GM12878 (cell line): ENCODE data around the gene MYH7. TPM values are rescaled to one million over a fixed set of nuclear protein-coding genes. Genes with fewer than 3 reads are reported as not detected.
A peak's percentile ranks its signal among the peaks of the same experiment; 100 is the strongest.

Source experiments
- BRCA1 ChIP-seq: IDR thresholded peaks from 2 replicates; pipeline ENCODE4 v1.6.1; 2011; ENCODE audit warnings: low read depth, low read length, improper control_type of control experiment
- CREM ChIP-seq: IDR thresholded peaks from 2 replicates; pipeline ENCODE4 v1.6.1; 2014; ENCODE audit warnings: antibody characterized with exemption, low read depth
- ELK1 ChIP-seq: IDR thresholded peaks from 2 replicates; pipeline ENCODE4 v1.6.1; 2012; ENCODE audit warnings: low read depth, low read length, improper control_type of control experiment
- GATAD2B ChIP-seq: fragments of 450-650 bp; conservative IDR thresholded peaks from 2 replicates; pipeline ENCODE4 v1.6.1; 2017; ENCODE audit warnings: low read depth, mild to moderate bottlenecking, moderate library complexity
- HDGF ChIP-seq: fragments of 450-650 bp; IDR thresholded peaks from 2 replicates; pipeline ENCODE4 v1.6.1; 2016; ENCODE audit warnings: antibody characterized with exemption
- IRF4 ChIP-seq: IDR thresholded peaks from 2 replicates; pipeline ENCODE4 v1.6.1; 2011; ENCODE audit warnings: low read depth, low read length
- MEF2B ChIP-seq: fragments of 450-650 bp; IDR thresholded peaks from 2 replicates; pipeline ENCODE4 v1.6.1; 2018; ENCODE audit warnings: mild to moderate bottlenecking, moderate library complexity; ENCODE audit not compliant: partially characterized antibody, poor library complexity, severe bottlenecking
- MLLT1 ChIP-seq: fragments of 450-650 bp; IDR thresholded peaks from 2 replicates; pipeline ENCODE4 v1.6.1; 2016; ENCODE audit warnings: mild to moderate bottlenecking
- MTA3 ChIP-seq: IDR thresholded peaks from 2 replicates; pipeline ENCODE4 v1.6.1; 2012; ENCODE audit warnings: low read length, inconsistent platforms, borderline replicate concordance
- MYB ChIP-seq: fragments of 150-350 bp; IDR thresholded peaks from 2 replicates; pipeline ENCODE4 v1.6.1; 2014; ENCODE audit warnings: mild to moderate bottlenecking, low read depth, low read length, borderline replicate concordance
- MYC ChIP-seq: IDR thresholded peaks from 2 replicates; pipeline ENCODE4 v1.6.1; 2011; ENCODE audit warnings: mild to moderate bottlenecking, low read length, moderate library complexity, inconsistent platforms; ENCODE audit not compliant: insufficient read depth, insufficient replicate concordance, insufficient read length, severe bottlenecking
- NBN ChIP-seq: fragments of 450-650 bp; IDR thresholded peaks from 2 replicates; pipeline ENCODE4 v1.6.1; 2016
- NFYA ChIP-seq: IDR thresholded peaks from 2 replicates; pipeline ENCODE4 v1.6.1; 2011; ENCODE audit warnings: low read depth, mild to moderate bottlenecking, low read length, improper control_type of control experiment, borderline replicate concordance
- NR2C1 ChIP-seq: fragments of 450-650 bp; IDR thresholded peaks from 2 replicates; pipeline ENCODE4 v1.6.1; 2017; ENCODE audit warnings: antibody characterized with exemption, mild to moderate bottlenecking, moderate library complexity
- NR2F1 ChIP-seq: fragments of 450-650 bp; conservative IDR thresholded peaks from 2 replicates; pipeline ENCODE4 v1.6.1; 2017; ENCODE audit warnings: mild to moderate bottlenecking
- PAX5 ChIP-seq: IDR thresholded peaks from 2 replicates; pipeline ENCODE4 v1.6.1; 2011; ENCODE audit warnings: low read depth, low read length, borderline replicate concordance
- PBX3 ChIP-seq: IDR thresholded peaks from 2 replicates; pipeline ENCODE4 v1.6.1; 2011; ENCODE audit warnings: mild to moderate bottlenecking, low read depth, low read length, moderate library complexity; ENCODE audit not compliant: insufficient replicate concordance
- RUNX3 ChIP-seq: IDR thresholded peaks from 2 replicates; pipeline ENCODE4 v1.6.1; 2012; ENCODE audit warnings: low read length, inconsistent platforms
- SIN3A ChIP-seq: IDR thresholded peaks from 2 replicates; pipeline ENCODE4 v1.6.1; 2012; ENCODE audit warnings: low read depth, low read length, improper control_type of control experiment
- SMAD5 ChIP-seq: IDR thresholded peaks from 2 replicates; pipeline ENCODE4 v1.6.1; 2016; ENCODE audit warnings: antibody characterized with exemption, low read depth
- SREBF2 ChIP-seq: IDR thresholded peaks from 2 replicates; pipeline ENCODE4 v1.6.1; 2012; ENCODE audit warnings: mild to moderate bottlenecking, low read length
- STAT1 ChIP-seq: fragments of 450-650 bp; conservative IDR thresholded peaks from 2 replicates; pipeline ENCODE4 v1.6.1; 2014; ENCODE audit warnings: antibody characterized with exemption, mild to moderate bottlenecking
- SUPT20H ChIP-seq: IDR thresholded peaks from 2 replicates; pipeline ENCODE4 v1.6.1; 2011; ENCODE audit warnings: low read depth, mild to moderate bottlenecking, low read length, moderate library complexity, borderline replicate concordance; ENCODE audit not compliant: control insufficient read depth
- TAF1 ChIP-seq: IDR thresholded peaks from 2 replicates; pipeline ENCODE4 v1.6.1; 2011; ENCODE audit warnings: mild to moderate bottlenecking, low read depth, low read length, borderline replicate concordance
- TCF3 ChIP-seq: IDR thresholded peaks from 2 replicates; pipeline ENCODE4 v1.6.1; 2012; ENCODE audit warnings: low read depth, mild to moderate bottlenecking, low read length, borderline replicate concordance; ENCODE audit not compliant: insufficient read depth
- YY1 ChIP-seq: IDR thresholded peaks from 2 replicates; pipeline ENCODE4 v1.6.1; 2011; ENCODE audit warnings: low read depth, mild to moderate bottlenecking, low read length
- ZNF207 ChIP-seq: fragments of 450-650 bp; IDR thresholded peaks from 2 replicates; pipeline ENCODE4 v1.6.1; 2014; ENCODE audit warnings: antibody characterized with exemption, mild to moderate bottlenecking, borderline replicate concordance
- ZSCAN29 ChIP-seq: fragments of 450-650 bp; IDR thresholded peaks from 2 replicates; pipeline ENCODE4 v1.6.1; 2017; ENCODE audit warnings: mild to moderate bottlenecking, moderate library complexity
- ZZZ3 ChIP-seq: IDR thresholded peaks from 2 replicates; pipeline ENCODE4 v1.6.1; 2011; ENCODE audit warnings: low read depth; ENCODE audit not compliant: control insufficient read depth, insufficient read length
- polyA plus RNA-seq, 11 experiments: library from polyadenylated mRNA; depleted of rRNA in 4 of 11; unstranded in 6 of 11; stranded (reverse) in 5 of 11; fragments of >200 nt; fragmentation: Nextera tagmentation in 4 of 11; fragmentation: Illumina TruSeq in 1 of 11; extraction: Ambion mirVana in 4 of 11; extraction: Trizol in 1 of 11; gene quantifications; 1 replicate in 1 of 11; 2 replicates in 10 of 11; pipeline versions ENCODE4 v1.2.1 to v1.2.3, GENCODE V29; 2011 to 2016; ENCODE audit warnings: inconsistent platforms in 2 of 11, missing spikeins in 2 of 11, low read depth in 1 of 11
- total RNA-seq, 4 experiments: library from RNA; depleted of rRNA in 3 of 4; stranded (reverse); fragments of >200 nt in 3 of 4; fragmentation: Illumina TruSeq in 1 of 4; extraction: Trizol in 1 of 4; gene quantifications; 2 replicates each; pipeline versions ENCODE4 v1.2.1 to v1.2.3, GENCODE V29; 2013 to 2021

Gene MYH7
- total and polyA plus RNA-seq, 10 of the 15 experiments (the other 5 are each of a cell fraction or from before 2014, with no cell fraction given) = 0.04 to 0.10 (median 0.05) TPM; not detected in 4

- TF ChIP-seq ZNF207 (peak; percentile 81; the same call in 1 of the 2 replicates), SUPT20H (no peak), PBX3 (peak; percentile 92), ZSCAN29 (no peak), SIN3A (0 out of 2 replicates have a peak, but pooled peaks have one; percentile 57), SMAD5 (no peak), ELK1 (peak; percentile 63), PAX5 (no peak), MYB (no peak), STAT1 (no peak; the same call in 1 of the 2 replicates), MLLT1 (peak; percentile 49; the same call in 1 of the 2 replicates), TAF1 (peak; percentile 82), MTA3 (no peak), MYC (no peak), HDGF (no peak), GATAD2B (no peak), TCF3 (no peak), RUNX3 (peak; percentile 77), NBN (peak; percentile 74; the same call in 1 of the 2 replicates), MEF2B (no peak), BRCA1 (no peak), NFYA (peak; percentile 84; the same call in 1 of the 2 replicates), CREM (peak; percentile 98), YY1 (peak; percentile 99), NR2C1 (no peak), SREBF2 (peak; percentile 27; the same call in 1 of the 2 replicates), ZZZ3 (no peak), NR2F1 (0 out of 2 replicates have a peak, but pooled peaks have one; percentile 2), IRF4 (0 out of 2 replicates have a peak, but pooled peaks have one; percentile 43)
Measured at GRCh38 chr14:23469127-23469905, 33.9 kb upstream of the MYH7 start, which contains the start of gene NGDN (continued).
